ENCODE data around the gene CLASP1.

The CLASP1 gene

DNA sequence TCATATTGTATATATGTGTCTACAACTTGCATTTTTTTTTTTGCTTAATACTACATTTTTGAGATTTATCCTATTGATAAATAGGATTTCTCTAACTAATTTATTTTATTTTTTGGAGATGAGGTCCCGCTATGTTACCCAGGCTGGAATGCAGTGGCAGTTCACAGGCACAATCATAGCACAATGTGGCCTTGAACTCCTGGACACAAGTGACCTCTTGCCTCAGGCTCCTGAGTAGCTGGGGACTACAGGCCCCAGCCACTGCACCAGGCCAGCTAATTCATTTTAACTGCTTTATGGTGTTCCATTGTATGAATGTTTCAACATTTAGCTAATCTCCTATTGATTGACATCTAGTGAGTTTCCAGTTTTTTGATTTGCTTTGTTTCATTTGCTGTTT lies 16.8 kb upstream of the CLASP1 start:
- H3K4me2 ChIP-seq (ENCODE audit: low read length), result no peak overlapping the region
- TF ChIP-seq, protein P1, sequence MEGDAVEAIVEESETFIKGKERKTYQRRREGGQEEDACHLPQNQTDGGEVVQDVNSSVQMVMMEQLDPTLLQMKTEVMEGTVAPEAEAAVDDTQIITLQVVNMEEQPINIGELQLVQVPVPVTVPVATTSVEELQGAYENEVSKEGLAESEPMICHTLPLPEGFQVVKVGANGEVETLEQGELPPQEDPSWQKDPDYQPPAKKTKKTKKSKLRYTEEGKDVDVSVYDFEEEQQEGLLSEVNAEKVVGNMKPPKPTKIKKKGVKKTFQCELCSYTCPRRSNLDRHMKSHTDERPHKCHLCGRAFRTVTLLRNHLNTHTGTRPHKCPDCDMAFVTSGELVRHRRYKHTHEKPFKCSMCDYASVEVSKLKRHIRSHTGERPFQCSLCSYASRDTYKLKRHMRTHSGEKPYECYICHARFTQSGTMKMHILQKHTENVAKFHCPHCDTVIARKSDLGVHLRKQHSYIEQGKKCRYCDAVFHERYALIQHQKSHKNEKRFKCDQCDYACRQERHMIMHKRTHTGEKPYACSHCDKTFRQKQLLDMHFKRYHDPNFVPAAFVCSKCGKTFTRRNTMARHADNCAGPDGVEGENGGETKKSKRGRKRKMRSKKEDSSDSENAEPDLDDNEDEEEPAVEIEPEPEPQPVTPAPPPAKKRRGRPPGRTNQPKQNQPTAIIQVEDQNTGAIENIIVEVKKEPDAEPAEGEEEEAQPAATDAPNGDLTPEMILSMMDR (IDR thresholded peaks at IDR 0.05; ENCODE audit: low read depth, low read length), result no peak
- no peak for TF ChIP-seq EZH2phosphoT487 (IDR thresholded peaks at IDR 0.05; ENCODE audit: low read depth)
- H3K9ac ChIP-seq (ENCODE audit: low read length), result no peak overlapping the region
- H3K79me2 ChIP-seq (ENCODE audit: low read length), result no peaks in the 10 kb centered on the region
- no peak overlapping the region for H3K27ac ChIP-seq (ENCODE audit: low read length)
- no peaks in the 10 kb centered on the region for H3K27me3 ChIP-seq (ENCODE audit: low read depth, low read length)
- H3K4me3 ChIP-seq (ENCODE audit: low read length), result no peak overlapping the region
- no peaks in the 10 kb centered on the region for H3K4me1 ChIP-seq (ENCODE audit: low read length)
- H2AFZ ChIP-seq (ENCODE audit: low read depth, low read length), result no peak overlapping the region
- H3K36me3 ChIP-seq (replicated peaks; ENCODE audit: low read depth, low read length), result no peaks in the 10 kb centered on the region
- H3K9me3 ChIP-seq (ENCODE audit: insufficient read depth, low read length), result no peaks in the 10 kb centered on the region
- no peaks in the 10 kb centered on the region for H4K20me1 ChIP-seq (ENCODE audit: insufficient read depth, low read length)

DNA sequence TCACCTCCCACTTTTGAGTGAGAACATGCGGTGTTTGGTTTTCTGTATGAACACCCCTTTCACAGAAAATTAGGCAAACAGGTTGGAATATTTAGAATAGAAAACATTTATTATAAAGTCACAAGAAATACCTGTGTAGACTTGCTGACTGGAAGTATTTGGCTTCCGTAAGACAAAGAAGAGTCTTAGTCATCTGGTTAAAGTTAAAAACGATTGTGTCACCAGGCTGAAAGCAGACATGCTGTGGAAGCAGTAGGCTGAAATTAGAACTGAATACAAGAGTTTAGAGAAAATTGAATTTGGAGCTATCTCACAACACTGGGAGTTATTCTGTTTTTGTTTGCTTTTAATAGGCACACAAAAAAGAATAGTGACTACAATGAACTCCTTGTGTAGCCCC lies 16.2 kb upstream of the CLASP1 start:
- no peaks in the 10 kb centered on the region for H3K79me2 ChIP-seq (ENCODE audit: low read length)

DNA sequence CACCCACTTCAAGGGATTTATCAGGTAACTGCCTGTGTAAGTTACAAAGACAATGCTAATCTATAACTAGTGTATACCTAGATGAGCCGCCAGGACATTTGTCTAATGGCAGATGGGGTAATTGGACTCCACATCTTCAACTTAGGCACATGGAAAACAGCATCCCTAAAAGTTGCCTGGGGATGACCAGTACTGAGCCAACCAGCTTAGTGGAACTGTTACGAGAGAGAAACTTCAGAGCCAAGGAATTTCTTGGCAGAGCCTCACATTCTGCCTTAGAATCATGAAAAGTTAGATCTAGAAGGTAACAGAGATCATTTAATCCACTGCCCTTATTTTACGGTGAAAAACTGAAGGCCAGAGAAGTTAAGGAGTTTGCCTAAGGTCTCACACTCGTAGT lies 15.5 kb upstream of the CLASP1 start:
- H3K9me3 ChIP-seq (ENCODE audit: insufficient read depth, low read length), result no peaks in the 10 kb centered on the region
- TF ChIP-seq, protein P1 (IDR thresholded peaks at IDR 0.05; ENCODE audit: low read depth, low read length), result no peak
- no peak for TF ChIP-seq EZH2phosphoT487 (IDR thresholded peaks at IDR 0.05; ENCODE audit: low read depth)
- H3K27me3 ChIP-seq (ENCODE audit: low read depth, low read length), result no peaks in the 10 kb centered on the region
- H3K79me2 ChIP-seq (ENCODE audit: low read length), result no peaks in the 10 kb centered on the region
- no peaks in the 10 kb centered on the region for H3K36me3 ChIP-seq (replicated peaks; ENCODE audit: low read depth, low read length)
- no peak overlapping the region for H3K4me2 ChIP-seq (ENCODE audit: low read length)
- H2AFZ ChIP-seq (ENCODE audit: low read depth, low read length), result no peak overlapping the region
- H3K4me1 ChIP-seq (ENCODE audit: low read length), result no peaks in the 10 kb centered on the region
- no peak overlapping the region for H3K9ac ChIP-seq (ENCODE audit: low read length)
- H3K27ac ChIP-seq (ENCODE audit: low read length), result no peak overlapping the region
- H3K4me3 ChIP-seq (ENCODE audit: low read length), result no peak overlapping the region
- no peaks in the 10 kb centered on the region for H4K20me1 ChIP-seq (ENCODE audit: insufficient read depth, low read length)

More for the DNA sequence above, 16.2 kb upstream of the CLASP1 start:
- no peak overlapping the region for H3K4me3 ChIP-seq (ENCODE audit: low read length)
- H3K4me1 ChIP-seq (ENCODE audit: low read length), result no peaks in the 10 kb centered on the region
- TF ChIP-seq, protein P1 (IDR thresholded peaks at IDR 0.05; ENCODE audit: low read depth, low read length), result no peak
- TF ChIP-seq EZH2phosphoT487 (IDR thresholded peaks at IDR 0.05; ENCODE audit: low read depth), result no peak
- no peaks in the 10 kb centered on the region for H3K36me3 ChIP-seq (replicated peaks; ENCODE audit: low read depth, low read length)
- no peaks in the 10 kb centered on the region for H4K20me1 ChIP-seq (ENCODE audit: insufficient read depth, low read length)
- H2AFZ ChIP-seq (ENCODE audit: low read depth, low read length), result no peak overlapping the region
- H3K4me2 ChIP-seq (ENCODE audit: low read length), result no peak overlapping the region
- no peaks in the 10 kb centered on the region for H3K27me3 ChIP-seq (ENCODE audit: low read depth, low read length)
- H3K27ac ChIP-seq (ENCODE audit: low read length), result no peak overlapping the region
- H3K9me3 ChIP-seq (ENCODE audit: insufficient read depth, low read length), result no peaks in the 10 kb centered on the region
- H3K9ac ChIP-seq (ENCODE audit: low read length), result no peak overlapping the region

DNA sequence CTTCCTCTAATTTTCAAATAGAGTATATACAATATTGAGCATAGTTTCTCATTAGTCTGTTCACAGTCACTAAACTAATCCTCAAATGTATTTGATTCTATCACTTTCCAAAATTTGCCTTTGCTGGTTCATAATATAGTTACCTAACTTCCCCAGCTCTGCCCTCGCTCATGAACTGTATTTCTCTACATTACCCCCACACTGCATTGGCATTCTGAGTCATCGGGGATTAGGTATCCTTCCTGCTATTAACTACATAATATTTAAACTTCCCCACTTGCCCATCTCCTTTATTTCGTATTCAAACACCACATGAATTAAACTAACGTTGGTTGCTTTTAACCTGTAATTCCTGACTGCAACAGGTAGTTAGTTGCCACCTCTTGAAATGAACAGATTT lies 14.8 kb upstream of the CLASP1 start:
- Histone ChIP-seq H3K27me3 (ENCODE audit: low read depth, low read length) (no peaks in the 10 kb centered on the region), H3K27ac (ENCODE audit: low read length) (no peak overlapping the region), H3K9ac (ENCODE audit: low read length) (no peak overlapping the region), H3K36me3 (replicated peaks; ENCODE audit: low read depth, low read length) (no peaks in the 10 kb centered on the region), H4K20me1 (ENCODE audit: insufficient read depth, low read length) (no peaks in the 10 kb centered on the region), H3K4me1 (ENCODE audit: low read length) (no peaks in the 10 kb centered on the region), H2AFZ (ENCODE audit: low read depth, low read length) (no peak overlapping the region), H3K4me3 (ENCODE audit: low read length) (no peak overlapping the region), H3K79me2 (ENCODE audit: low read length) (no peaks in the 10 kb centered on the region), H3K4me2 (ENCODE audit: low read length) (no peak overlapping the region), H3K9me3 (ENCODE audit: insufficient read depth, low read length) (no peaks in the 10 kb centered on the region)
- TF ChIP-seq, protein P1 (IDR thresholded peaks at IDR 0.05; ENCODE audit: low read depth, low read length), result no peak
- no peak for TF ChIP-seq EZH2phosphoT487 (IDR thresholded peaks at IDR 0.05; ENCODE audit: low read depth)
